GM18873 (cell line): ENCODE data around the gene BBS9.
"Not testable (repeated sequence)": the region's sequence is repeated elsewhere in the genome, so short reads cannot be mapped to it uniquely, and the experiment has no call there.

Experiments
- ATAC-seq: cut with Tn5 transposase; IDR thresholded peaks from one replicate; pipeline ENCODE4 v1.9.1; 2021; ENCODE audit warnings: mild to moderate bottlenecking, moderate library complexity, moderate number of reproducible peaks; ENCODE audit not compliant: unreplicated experiment, low FRiP score

The BBS9 gene

GRCh38 chr7:33192695-33193291, 63.4 kb downstream of the BBS9 start:
- ATAC-seq: no peak

GRCh38 chr7:33193308-33193864, 64.0 kb downstream of the BBS9 start:
- ATAC-seq: no peak

GRCh38 chr7:33195264-33195663, 65.9 kb downstream of the BBS9 start:
- ATAC-seq: no peak

GRCh38 chr7:33196221-33196620, 66.9 kb downstream of the BBS9 start:
- no peak for ATAC-seq

GRCh38 chr7:33200282-33200681, 70.9 kb downstream of the BBS9 start:
- ATAC-seq: no peak

- ATAC-seq: no peak
Measured at GRCh38 chr7:33201821-33202220, 72.5 kb downstream of the BBS9 start.

- ATAC-seq: no peak
Measured at GRCh38 chr7:33210958-33211357, 81.6 kb downstream of the BBS9 start.

- ATAC-seq: no peak
Measured at GRCh38 chr7:33212144-33212543, 82.8 kb downstream of the BBS9 start.

- no peak for ATAC-seq
Measured at GRCh38 chr7:33215992-33216391, 86.6 kb downstream of the BBS9 start.

- no peak for ATAC-seq
Measured at GRCh38 chr7:33217595-33217994, 88.2 kb downstream of the BBS9 start.

GRCh38 chr7:33218841-33219535, 89.6 kb downstream of the BBS9 start:
- not testable (repeated sequence) for ATAC-seq

GRCh38 chr7:33220231-33220630, 90.9 kb downstream of the BBS9 start:
- no peak for ATAC-seq

GRCh38 chr7:33221390-33221789, 92.0 kb downstream of the BBS9 start:
- ATAC-seq: no peak

- ATAC-seq: no peak
Measured at GRCh38 chr7:33232632-33233145, 103.3 kb downstream of the BBS9 start.

- no peak for ATAC-seq
Measured at GRCh38 chr7:33233659-33234058, 104.3 kb downstream of the BBS9 start.

GRCh38 chr7:33237036-33237435, 107.7 kb downstream of the BBS9 start:
- ATAC-seq: no peak

GRCh38 chr7:33243319-33243881, 114.0 kb downstream of the BBS9 start:
- no peak for ATAC-seq

GRCh38 chr7:33248671-33249070, 119.3 kb downstream of the BBS9 start:
- ATAC-seq: no peak

GRCh38 chr7:33250421-33250871, 121.1 kb downstream of the BBS9 start:
- ATAC-seq: no peak

- no peak for ATAC-seq
Measured at GRCh38 chr7:33251301-33251700, 121.9 kb downstream of the BBS9 start.

- ATAC-seq: no peak
Measured at GRCh38 chr7:33258491-33258951, 129.2 kb downstream of the BBS9 start.
